Osteoblast (primary cell): Measurements from ENCODE around the gene TM9SF1. TPM values are rescaled to one million over a fixed set of nuclear protein-coding genes. Genes with fewer than 3 reads are reported as not detected.
A peak's percentile ranks its signal among the peaks of the same experiment; 100 is the strongest.
"Not testable (repeated sequence)": the region's sequence is repeated elsewhere in the genome, so short reads cannot be mapped to it uniquely, and the experiment has no call there.

Experiments used
- DNase-seq: peaks from one replicate; pipeline ENCODE4 v3.0.0; 2011; ENCODE audit warnings: low spot score, mixed read lengths; ENCODE audit not compliant: insufficient read length; ENCODE audit errors: missing footprints
- H2AFZ ChIP-seq: 2 replicates; pipeline ENCODE4 v1.6.0; 2011; ENCODE audit warnings: mild to moderate bottlenecking, low read length
- H3K27ac ChIP-seq: 2 replicates; pipeline ENCODE4 v1.5.1; 2011; ENCODE audit warnings: mild to moderate bottlenecking, low read depth, low read length, moderate library complexity
- H3K27me3 ChIP-seq: 2 replicates; pipeline ENCODE4 v1.6.0; 2012; ENCODE audit warnings: mild to moderate bottlenecking, control low read depth, inconsistent platforms, low read length, moderate library complexity; ENCODE audit not compliant: insufficient read depth
- H3K36me3 ChIP-seq: 2 replicates; pipeline ENCODE4 v1.5.1; 2011; ENCODE audit warnings: mild to moderate bottlenecking, low read length, control low read depth, moderate library complexity; ENCODE audit not compliant: insufficient read depth
- H3K4me1 ChIP-seq: 2 replicates; pipeline ENCODE4 v1.5.1; 2011; ENCODE audit warnings: mild to moderate bottlenecking, low read length, control low read depth, moderate library complexity; ENCODE audit not compliant: insufficient read depth
- H3K4me2 ChIP-seq: 2 replicates; pipeline ENCODE4 v1.6.0; 2011; ENCODE audit warnings: mild to moderate bottlenecking, low read length; ENCODE audit not compliant: insufficient read depth
- H3K4me3 ChIP-seq: fragments of 200-600 bp; sonication (generic); 3 replicates; pipeline ENCODE4 v1.5.1; 2012; ENCODE audit warnings: mild to moderate bottlenecking, low read length, inconsistent platforms; ENCODE audit not compliant: insufficient read depth
- H3K79me2 ChIP-seq: 2 replicates; pipeline ENCODE4 v1.6.0; 2012; ENCODE audit warnings: mild to moderate bottlenecking, low read length, control low read depth, inconsistent platforms; ENCODE audit not compliant: insufficient read depth
- H3K9me3 ChIP-seq: 2 replicates; pipeline ENCODE4 v1.5.1; 2011; ENCODE audit warnings: low read depth, low read length, control low read depth
- H4K20me1 ChIP-seq: 2 replicates; pipeline ENCODE4 v1.6.0; 2012; ENCODE audit warnings: mild to moderate bottlenecking, low read length, control low read depth; ENCODE audit not compliant: insufficient read depth
- total RNA-seq: library from RNA; depleted of rRNA; stranded (reverse); fragments of >200 nt; gene quantifications from 2 replicates; pipeline ENCODE4 v1.2.3, GENCODE V29; 2012
- TF ChIP-seq, protein P1 (sequence below): IDR thresholded peaks from 2 replicates; pipeline ENCODE4 v1.5.1; 2011; ENCODE audit warnings: mild to moderate bottlenecking, low read depth, low read length, moderate library complexity; ENCODE audit errors: extremely low read depth

The TM9SF1 gene
- total RNA-seq, 1 donor, result 78.2 TPM

DNA sequence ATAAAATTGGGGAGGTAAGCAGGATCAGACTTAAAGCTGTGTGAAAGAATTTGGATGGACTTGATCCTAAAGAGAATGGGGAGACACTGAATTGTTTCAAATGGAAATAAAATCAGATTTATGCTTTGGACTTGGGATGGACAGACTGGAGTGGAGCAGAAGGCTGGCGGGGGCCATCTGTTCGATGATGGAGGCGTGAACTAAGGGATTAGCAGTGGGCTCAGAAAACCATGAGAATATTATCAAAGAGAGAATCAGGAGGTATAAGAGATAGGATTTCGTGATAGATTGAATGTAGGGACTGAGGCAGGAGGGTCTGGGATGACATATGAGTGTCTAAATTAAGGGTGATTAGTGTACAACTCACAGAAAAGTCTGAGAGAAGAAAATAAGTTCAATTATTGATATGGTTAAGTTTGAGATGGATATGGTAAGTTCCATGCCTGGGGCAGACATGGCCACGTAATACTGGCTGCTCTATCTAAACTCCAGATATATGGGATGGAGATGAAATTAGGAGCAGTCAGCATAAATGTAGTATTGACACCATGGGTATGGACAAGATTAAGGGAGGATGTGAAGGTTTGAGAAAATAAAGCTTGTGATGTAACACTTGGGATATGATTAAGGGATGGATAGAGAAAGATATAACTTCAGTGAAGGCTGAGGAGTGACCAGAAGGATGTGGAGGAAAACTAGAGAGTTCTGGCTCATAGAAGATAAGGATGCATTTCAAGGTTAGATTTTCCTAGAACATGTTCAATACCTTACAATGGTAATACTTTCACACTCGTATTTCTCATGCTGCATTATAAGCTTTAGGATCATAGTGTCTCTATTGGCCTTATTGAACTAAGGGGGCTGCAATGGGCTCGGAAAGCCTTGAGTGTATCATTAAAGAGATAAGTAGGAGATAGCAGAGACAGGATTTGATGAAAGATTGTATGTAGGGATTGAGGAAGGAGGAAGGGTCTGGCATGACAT is 9.2 kb upstream of the TM9SF1 start:
- no peak overlapping the region for H3K4me2 ChIP-seq
- TF ChIP-seq, protein P1, sequence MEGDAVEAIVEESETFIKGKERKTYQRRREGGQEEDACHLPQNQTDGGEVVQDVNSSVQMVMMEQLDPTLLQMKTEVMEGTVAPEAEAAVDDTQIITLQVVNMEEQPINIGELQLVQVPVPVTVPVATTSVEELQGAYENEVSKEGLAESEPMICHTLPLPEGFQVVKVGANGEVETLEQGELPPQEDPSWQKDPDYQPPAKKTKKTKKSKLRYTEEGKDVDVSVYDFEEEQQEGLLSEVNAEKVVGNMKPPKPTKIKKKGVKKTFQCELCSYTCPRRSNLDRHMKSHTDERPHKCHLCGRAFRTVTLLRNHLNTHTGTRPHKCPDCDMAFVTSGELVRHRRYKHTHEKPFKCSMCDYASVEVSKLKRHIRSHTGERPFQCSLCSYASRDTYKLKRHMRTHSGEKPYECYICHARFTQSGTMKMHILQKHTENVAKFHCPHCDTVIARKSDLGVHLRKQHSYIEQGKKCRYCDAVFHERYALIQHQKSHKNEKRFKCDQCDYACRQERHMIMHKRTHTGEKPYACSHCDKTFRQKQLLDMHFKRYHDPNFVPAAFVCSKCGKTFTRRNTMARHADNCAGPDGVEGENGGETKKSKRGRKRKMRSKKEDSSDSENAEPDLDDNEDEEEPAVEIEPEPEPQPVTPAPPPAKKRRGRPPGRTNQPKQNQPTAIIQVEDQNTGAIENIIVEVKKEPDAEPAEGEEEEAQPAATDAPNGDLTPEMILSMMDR, result no peak
- H4K20me1 ChIP-seq, result no peaks in the 10 kb centered on the region

GRCh38 chr14:24203249-24203886 is 8.1 kb upstream of the TM9SF1 start:
- not testable (repeated sequence) for H3K4me2 ChIP-seq, H3K9me3 ChIP-seq, H3K27ac ChIP-seq, H3K4me1 ChIP-seq, H3K4me3 ChIP-seq, H3K27me3 ChIP-seq, H2AFZ ChIP-seq, H4K20me1 ChIP-seq
- peak; percentile 21 for DNase-seq
- Histone ChIP-seq H3K36me3 (peaks cover 48% of the 10 kb centered on the region), H3K79me2 (peaks cover 20% of the 10 kb centered on the region)

More for the DNA sequence above, 9.2 kb upstream of the TM9SF1 start:
- no peak overlapping the region for H3K4me3 ChIP-seq
- H3K36me3 ChIP-seq, result peaks cover 56% of the 10 kb centered on the region
- peaks cover 16% of the 10 kb centered on the region for H3K79me2 ChIP-seq
- H2AFZ ChIP-seq, result no peak overlapping the region
- H3K27me3 ChIP-seq, result no peaks in the 10 kb centered on the region
- no peak overlapping the region for H3K27ac ChIP-seq
- H3K9me3 ChIP-seq, result no peaks in the 10 kb centered on the region
- no peaks in the 10 kb centered on the region for H3K4me1 ChIP-seq
- DNase-seq, result peak; percentile 18

DNA sequence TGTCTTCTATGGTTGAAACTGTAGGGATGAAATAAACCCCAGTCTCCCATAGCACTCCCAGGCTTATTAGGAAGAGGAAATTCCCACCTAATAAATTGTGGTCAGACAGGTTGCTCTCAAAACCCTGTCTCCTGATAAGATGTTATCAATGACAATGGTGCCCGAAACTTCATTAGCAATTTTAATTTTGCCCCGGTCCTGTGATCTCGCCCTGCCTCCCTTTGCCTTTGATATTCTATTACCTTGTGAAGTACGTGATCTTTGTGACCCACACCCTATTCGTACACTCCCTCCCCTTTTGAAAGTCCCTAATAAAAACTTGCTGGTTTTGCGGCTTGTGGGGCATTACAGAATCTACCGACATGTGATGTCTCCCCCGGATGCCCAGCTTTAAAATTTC is 7.3 kb upstream of the TM9SF1 start:
- Histone ChIP-seq H3K36me3 (peaks cover 40% of the 10 kb centered on the region), H3K79me2 (peaks cover 17% of the 10 kb centered on the region)
- not testable (repeated sequence) for H3K4me1 ChIP-seq, H3K4me3 ChIP-seq, H4K20me1 ChIP-seq, H3K4me2 ChIP-seq, H3K27me3 ChIP-seq, DNase-seq, H3K9me3 ChIP-seq, H3K27ac ChIP-seq, H2AFZ ChIP-seq

GRCh38 chr14:24198814-24199524 is 3.7 kb upstream of the TM9SF1 start:
- peaks cover 43% of the 10 kb centered on the region for H3K79me2 ChIP-seq

More at GRCh38 chr14:24198814-24199524, 3.7 kb upstream of the TM9SF1 start:
- peaks cover 19% of the 10 kb centered on the region for H3K4me1 ChIP-seq
- no peak overlapping the region for H3K27ac ChIP-seq
- H3K9me3 ChIP-seq, result no peaks in the 10 kb centered on the region
- H4K20me1 ChIP-seq, result no peaks in the 10 kb centered on the region
- H3K4me3 ChIP-seq, result no peak overlapping the region
- no peak overlapping the region for H3K4me2 ChIP-seq
- TF ChIP-seq, protein P1, result no peak
- H3K27me3 ChIP-seq, result no peaks in the 10 kb centered on the region
- H3K36me3 ChIP-seq, result peaks cover 15% of the 10 kb centered on the region
- H2AFZ ChIP-seq, result no peak overlapping the region
- DNase-seq, result peak; percentile 38
